ENCODE results near the gene USP31. TPM values are rescaled to one million over a fixed set of nuclear protein-coding genes. Genes with fewer than 3 reads are reported as not detected.

The USP31 gene
- polyA plus RNA-seq, 2 of the 4 experiments (the other 2 are of a cell fraction) = 8.3 to 18.0 TPM

DNA sequence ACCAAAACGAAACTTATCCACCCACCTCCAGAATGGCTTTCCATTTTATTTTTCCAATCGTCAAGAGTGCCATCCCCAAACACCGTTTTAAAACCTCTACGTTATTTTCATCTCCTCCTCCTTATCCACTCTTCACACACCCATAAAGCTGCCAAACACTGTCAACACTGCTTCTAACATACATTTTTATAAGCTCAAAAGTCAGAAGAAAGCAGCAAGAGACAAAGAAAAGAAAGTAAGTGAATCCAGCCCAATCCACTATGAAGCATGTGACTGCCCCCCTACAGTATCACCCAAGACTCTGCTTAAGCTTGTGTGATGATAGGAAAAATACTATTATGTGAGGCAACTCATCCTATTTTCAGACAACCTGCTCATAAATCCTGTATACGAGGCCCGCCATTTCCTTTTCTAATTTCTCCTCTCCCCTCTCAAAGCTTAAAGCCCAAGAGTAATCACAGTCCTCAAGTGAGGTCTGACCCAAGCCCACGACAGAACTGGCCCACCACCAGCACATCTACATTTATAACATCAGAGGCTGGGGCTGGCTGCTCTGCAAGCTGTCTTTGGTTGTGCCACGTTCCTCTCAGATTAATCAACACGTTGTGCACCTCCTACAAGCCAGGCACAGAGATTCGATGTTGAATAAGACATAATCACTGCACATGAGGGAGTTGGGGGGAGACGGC lies 16.3 kb downstream of the USP31 start:
- ATAC-seq = no peak
- no peak for DNase-seq (ENCODE audit: low read depth in 1 of 2, low spot score in 1 of 2)
- Histone ChIP-seq H3K4me3 (no peak overlapping the region), H3K4me1 (peaks cover 18% of the 10 kb centered on the region; the same call in 2 of the 3 replicates), H3K4me2 (no peak overlapping the region), H3K27ac (no peak overlapping the region), H3K9me3 (peaks cover 17% of the 10 kb centered on the region)
- 88% methylated on average over 11 of the region's 11 CpGs for WGBS (ENCODE audit: missing lambda C conversion rate)
- no peak for TF ChIP-seq CBX2 (IDR thresholded peaks at IDR 0.05; ENCODE audit: borderline replicate concordance, low read depth)
- TF ChIP-seq KDM5A (IDR thresholded peaks at IDR 0.05) = no peak
- no peak for TF ChIP-seq CBX8 (IDR thresholded peaks at IDR 0.05)
- TF ChIP-seq NR3C1 (IDR thresholded peaks at IDR 0.05) = no peak
- no peak for TF ChIP-seq ZC3H11A (IDR thresholded peaks at IDR 0.05)
- TF ChIP-seq RAD21 (conservative IDR thresholded peaks at IDR 0.05 in 1 of 2, IDR thresholded peaks at IDR 0.05 in 1 of 2) = no peak
- no peak for TF ChIP-seq HDAC2 (IDR thresholded peaks at IDR 0.05)
- no peak for TF ChIP-seq HES2 (IDR thresholded peaks at IDR 0.05)
- no peak for TF ChIP-seq CHD4 (IDR thresholded peaks at IDR 0.05; ENCODE audit: borderline replicate concordance)
- TF ChIP-seq CTCF (IDR thresholded peaks at IDR 0.05) = no peak
- TF ChIP-seq KDM1A (IDR thresholded peaks at IDR 0.05; ENCODE audit: low read depth) = no peak
- TF ChIP-seq MYC (IDR thresholded peaks at IDR 0.05; ENCODE audit: borderline replicate concordance, low read length) = no peak
- ChIA-PET POLR2A (interaction anchor here (0.6 to 0.7 kb wide), 3 partner anchors 10 to 50 kb away, joined by 3 to 4 read pairs (median 3); no protein-coding TSS in a partner anchor), CTCF (interaction anchor here (0.8 to 2.9 kb wide), 6 partner anchors 8 to 301 kb away, joined by 3 to 12 read pairs (median 4); no protein-coding TSS in a partner anchor)
- no peak for FAIRE-seq

DNA sequence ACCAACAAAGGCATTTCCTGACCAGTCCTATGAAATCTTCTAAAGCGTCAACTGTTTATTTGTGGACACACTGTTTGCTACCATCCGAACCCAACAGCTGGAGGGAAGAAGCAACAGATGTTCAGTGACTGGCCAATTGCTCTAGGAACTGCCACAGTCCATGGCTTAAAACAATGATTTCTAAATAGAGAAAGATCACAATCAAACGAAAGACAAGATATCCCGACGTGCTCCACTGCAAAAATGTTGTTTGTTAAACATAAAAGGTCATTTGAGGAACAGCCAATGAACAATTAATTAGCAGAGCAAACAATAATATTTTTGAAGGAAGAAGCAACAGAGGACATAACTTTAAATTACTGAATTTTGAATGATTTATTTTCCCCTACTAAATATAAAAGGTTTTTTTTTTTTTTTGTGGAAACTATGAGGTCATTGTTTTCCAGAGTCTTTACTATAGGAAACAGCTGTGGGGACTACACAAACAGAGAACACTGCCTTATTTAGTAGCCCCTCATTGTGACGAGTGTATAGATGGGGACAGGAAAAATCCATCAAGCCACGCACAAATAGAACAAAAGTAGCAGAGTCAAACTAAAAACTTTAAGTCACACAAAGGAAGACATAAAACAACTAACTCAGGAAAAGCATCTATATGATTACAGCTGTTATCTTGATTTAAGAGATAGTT lies 17.2 kb downstream of the USP31 start:
- TF ChIP-seq FOXS1 (CRISPR knock-in tag; IDR thresholded peaks at IDR 0.05) = no peak
- peaks cover 11% of the 10 kb centered on the region; the same call in 2 of the 3 replicates for H3K9me3 ChIP-seq
- no peak overlapping the region for H3K4me3 ChIP-seq
- ATAC-seq (no peak), DNase-seq (ENCODE audit: low read depth in 1 of 2, low spot score in 1 of 2) (no peak), FAIRE-seq (no peak)
- no peak overlapping the region for H3K4me2 ChIP-seq
- ChIA-PET CTCF (interaction anchor here (1.2 to 2.9 kb wide), 5 partner anchors 7 to 302 kb away, joined by 3 to 12 read pairs (median 4); no protein-coding TSS in a partner anchor), POLR2A (interaction anchor here (0.6 kb wide), 2 partner anchors 11 to 51 kb away, joined by 3 to 4 read pairs; no protein-coding TSS in a partner anchor)
- no peak overlapping the region for H3K27ac ChIP-seq
- WGBS (ENCODE audit: missing lambda C conversion rate) = 79% methylated on average over 7 of the region's 7 CpGs
- peaks cover 18% of the 10 kb centered on the region; the same call in 2 of the 3 replicates for H3K4me1 ChIP-seq

- FAIRE-seq (no peak), ATAC-seq (no peak), DNase-seq (ENCODE audit: low read depth in 1 of 2, low spot score in 1 of 2) (no peak)
- no peak for TF ChIP-seq KDM5A (IDR thresholded peaks at IDR 0.05)
- TF ChIP-seq HMGXB4 (CRISPR knock-in tag; IDR thresholded peaks at IDR 0.05; ENCODE audit: borderline replicate concordance) = no peak
- TF ChIP-seq NPAS2 (CRISPR knock-in tag; IDR thresholded peaks at IDR 0.05; ENCODE audit: borderline replicate concordance) = no peak
- no peak for TF ChIP-seq JUN (IDR thresholded peaks at IDR 0.05)
- TF ChIP-seq NR3C1 (IDR thresholded peaks at IDR 0.05) = no peak
- TF ChIP-seq, protein P1, sequence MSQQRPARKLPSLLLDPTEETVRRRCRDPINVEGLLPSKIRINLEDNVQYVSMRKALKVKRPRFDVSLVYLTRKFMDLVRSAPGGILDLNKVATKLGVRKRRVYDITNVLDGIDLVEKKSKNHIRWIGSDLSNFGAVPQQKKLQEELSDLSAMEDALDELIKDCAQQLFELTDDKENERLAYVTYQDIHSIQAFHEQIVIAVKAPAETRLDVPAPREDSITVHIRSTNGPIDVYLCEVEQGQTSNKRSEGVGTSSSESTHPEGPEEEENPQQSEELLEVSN (IDR thresholded peaks at IDR 0.05; ENCODE audit: borderline replicate concordance, low read depth) = no peak
- TF ChIP-seq HEYL (CRISPR knock-in tag; IDR thresholded peaks at IDR 0.05) = no peak
- TF ChIP-seq SREBF2 (IDR thresholded peaks at IDR 0.05) = no peak
- no peak for TF ChIP-seq HES2 (IDR thresholded peaks at IDR 0.05)
- no peak for TF ChIP-seq MYC (IDR thresholded peaks at IDR 0.05; ENCODE audit: borderline replicate concordance, low read length)
- no peak for TF ChIP-seq RAD21 (conservative IDR thresholded peaks at IDR 0.05 in 1 of 2, IDR thresholded peaks at IDR 0.05 in 1 of 2)
- Histone ChIP-seq H3K4me1 (peaks cover 18% of the 10 kb centered on the region; the same call in 2 of the 3 replicates), H3K4me3 (no peak overlapping the region), H3K27ac (no peak overlapping the region), H3K9me3 (peaks cover 7% of the 10 kb centered on the region; the same call in 1 of the 3 replicates), H3K4me2 (no peak overlapping the region)
- 97% methylated on average over 1 of the region's 1 CpG for WGBS (ENCODE audit: missing lambda C conversion rate)
- ChIA-PET POLR2A (no interaction called here), CTCF (interaction anchor here (0.5 to 1.7 kb wide), 2 partner anchors 46 to 71 kb away, joined by 3 to 5 read pairs; no protein-coding TSS in a partner anchor)
Observed at GRCh38 chr16:23131436-23131835, 17.8 kb downstream of the USP31 start.

Data from A549 (cell line).